ENCODE measurements around the gene BRD4. TPM values are rescaled to one million over a fixed set of nuclear protein-coding genes. Genes with fewer than 3 reads are reported as not detected.

BRD4 gene
- total and polyA plus RNA-seq, 2 experiments from 2014 or later: 63.8 to 115 TPM

GRCh38 chr19:15198951-15199660 is 133.2 kb downstream of the BRD4 start:
- Histone ChIP-seq H3K4me3 (peak overlapping the region; percentile 94), H3K36me3 (ENCODE audit: insufficient read depth) (peaks cover 7% of the 10 kb centered on the region; the same call in 1 of the 2 replicates), H3K9me2 (ENCODE audit: insufficient read depth) (no peaks in the 10 kb centered on the region), H3F3A (replicated peaks; ENCODE audit: low read depth) (peaks cover 27% of the 10 kb centered on the region), H3K4me2 (peak overlapping the region; percentile 88), H3K27me3 (ENCODE audit: insufficient read depth) (no peaks in the 10 kb centered on the region), H3K79me2 (replicated peaks; ENCODE audit: insufficient read depth) (peaks cover 35% of the 10 kb centered on the region), H3K27ac (ENCODE audit: low read depth) (no peak overlapping the region), H2AFZ (no peak overlapping the region), H3K4me1 (ENCODE audit: insufficient read depth) (peaks cover 19% of the 10 kb centered on the region), H4K20me1 (replicated peaks; ENCODE audit: insufficient read depth) (peaks cover 9% of the 10 kb centered on the region)
- no peak for ATAC-seq
- no peak for DNase-seq (ENCODE audit: low spot score)
- Mint-ChIP-seq H3K9me3 (no peaks in the 10 kb centered on the region; the same call in 2 of the 3 replicates), H3K27me3 (ENCODE audit: insufficient read depth, low read depth, poor library complexity) (peaks cover 25% of the 10 kb centered on the region), H3K4me1 (peaks cover 36% of the 10 kb centered on the region), H3K4me3 (peak overlapping the region; percentile 79), H3K36me3 (ENCODE audit: low read depth) (peaks cover 29% of the 10 kb centered on the region), H3K27ac (peak overlapping the region; percentile 49)
- TF ChIP-seq ZNF462 (CRISPR knock-in tag; IDR thresholded peaks at IDR 0.05) (no peak), POLR2AphosphoS5 (IDR thresholded peaks at IDR 0.05; ENCODE audit: low read depth) (no peak), NANOG (IDR thresholded peaks at IDR 0.05; ENCODE audit: borderline replicate concordance) (no peak), JUNB (IDR thresholded peaks at IDR 0.05; ENCODE audit: unreplicated experiment) (no peak), REST (IDR thresholded peaks at IDR 0.05; ENCODE audit: unreplicated experiment) (no peak), ETS1 (IDR thresholded peaks at IDR 0.05) (no peak), EZH2phosphoT487 (IDR thresholded peaks at IDR 0.05; ENCODE audit: unreplicated experiment) (no peak), STAT1 (IDR thresholded peaks at IDR 0.05; ENCODE audit: unreplicated experiment) (no peak), ZNF331 (CRISPR knock-in tag; IDR thresholded peaks at IDR 0.05; ENCODE audit: low read depth) (no peak), CTCF (conservative IDR thresholded peaks at IDR 0.05; ENCODE audit: low read depth in 2 of 2) (no peak), ZNF114 (CRISPR knock-in tag; IDR thresholded peaks at IDR 0.05) (no peak), CREB1 (CRISPR knock-in tag; IDR thresholded peaks at IDR 0.05; ENCODE audit: low read depth) (no peak), EZH2 (IDR thresholded peaks at IDR 0.05; ENCODE audit: low read depth, unreplicated experiment) (no peak)
